K562 (cell line): ENCODE data around the gene TPRG1L. TPM values are rescaled to one million over a fixed set of nuclear protein-coding genes. Genes with fewer than 3 reads are reported as not detected.

Source experiments
- ATAC-seq: fragments of 200-7000 bp; cut with Tn5 transposase; 3 replicates; pipeline ENCODE4 v1.9.1; 2020; ENCODE audit warnings: moderate library complexity
- BruUV-seq: library from RNA; stranded (reverse); fragments of 400-500 nt; replicated peaks from 2 replicates; lab custom pipeline; 2021; lab: Mats Ljungman, UMichigan
- CTCF ChIA-PET: fragments of 300-600 bp; formaldehyde crosslinking; extraction: SDS; loops from one replicate; lab custom pipeline; 2021; ENCODE audit warnings: low intra/inter-chr PET ratio; lab: Yijun Ruan, JAX
- POLR2A ChIA-PET: fragments of 300-600, 350-650 bp; sonication (Branson Sonifier 250); formaldehyde crosslinking; extraction: SDS; loops from one replicate; lab custom pipeline; 2021; ENCODE audit warnings: antibody characterized with exemption, inconsistent platforms; lab: Yijun Ruan, JAX
- DNase-seq, 4 experiments: peaks; one replicate each; pipeline versions ENCODE4 v3.0.0 to v3.0.0-alpha.2; 2011 to 2018; ENCODE audit warnings: low spot score in 3 of 4, mixed read lengths in 3 of 4; ENCODE audit errors: extremely low read depth in 1 of 4
- FAIRE-seq: peaks from 2 replicates; lab custom pipeline; 2011; peaks lifted over from hg19 to GRCh38; lab: Jason Lieb, UNC
- H2AFZ ChIP-seq: 2 replicates; pipeline ENCODE4 v1.6.0; 2011; ENCODE audit warnings: low read depth, low read length, control low read depth, inconsistent platforms
- H3K27ac ChIP-seq: fragments of 200-600 bp; 3 replicates; pipeline ENCODE4 v1.8.0; 2011; ENCODE audit warnings: low read depth, mild to moderate bottlenecking, control low read depth, inconsistent platforms, low read length, moderate library complexity, mixed read lengths; ENCODE audit errors: extremely low read depth
- H3K27me3 ChIP-seq, 2 experiments: fragments of 300-600 bp in 1 of 2; 2 replicates in 1 of 2; 3 replicates in 1 of 2; pipeline versions ENCODE4 v1.6.0 to v1.8.0; 2011; ENCODE audit warnings: inconsistent platforms in 2 of 2, low read length in 2 of 2, mild to moderate bottlenecking in 1 of 2, mixed read lengths in 1 of 2, moderate library complexity in 1 of 2; ENCODE audit not compliant: control insufficient read depth in 2 of 2, insufficient read depth in 2 of 2
- H3K36me3 ChIP-seq: fragments of 300-600 bp; 3 replicates; pipeline ENCODE4 v1.8.0; 2011; ENCODE audit warnings: mild to moderate bottlenecking, low read length, inconsistent platforms; ENCODE audit not compliant: control insufficient read depth, insufficient read depth
- H3K4me1 ChIP-seq, 2 experiments: fragments of 200-600 bp in 1 of 2; replicated peaks in 1 of 2; 2 replicates in 1 of 2; 3 replicates in 1 of 2; pipeline versions ENCODE4 v1.5.1 to v1.8.0; 2011; ENCODE audit warnings: inconsistent platforms in 2 of 2, low read length in 2 of 2, mild to moderate bottlenecking in 1 of 2, mixed read lengths in 1 of 2, moderate library complexity in 1 of 2; ENCODE audit not compliant: control insufficient read depth in 2 of 2, insufficient read depth in 2 of 2
- H3K4me2 ChIP-seq: 2 replicates; pipeline ENCODE4 v1.6.1; 2011; ENCODE audit warnings: low read length, control low read depth, inconsistent platforms, mixed read lengths; ENCODE audit not compliant: insufficient read depth
- H3K4me3 ChIP-seq: fragments of 200-600 bp; sonication (generic), shearing (Covaris generic); 2 replicates; pipeline ENCODE4 v1.5.1; 2016; ENCODE audit warnings: control low read depth, inconsistent platforms
- H3K79me2 ChIP-seq: fragments of 200-600 bp; 3 replicates; pipeline ENCODE4 v1.8.0; 2011; ENCODE audit warnings: low read length, inconsistent platforms; ENCODE audit not compliant: control insufficient read depth, insufficient read depth
- H3K9ac ChIP-seq, 2 experiments: 2 replicates each; pipeline versions ENCODE4 v1.6.0 to v1.6.1; 2011; ENCODE audit warnings: low read depth in 2 of 2, low read length in 2 of 2, control low read depth in 1 of 2, inconsistent platforms in 1 of 2, mild to moderate bottlenecking in 1 of 2, mixed read lengths in 1 of 2; ENCODE audit not compliant: insufficient read depth in 1 of 2
- H3K9me1 ChIP-seq: one replicate; pipeline ENCODE4 v1.6.0; 2011; ENCODE audit warnings: inconsistent platforms, mild to moderate bottlenecking, low read length, moderate library complexity; ENCODE audit not compliant: control insufficient read depth, insufficient read depth
- H3K9me3 ChIP-seq: replicated peaks from 2 replicates; pipeline ENCODE4 v1.5.1; 2011; ENCODE audit warnings: low read depth, low read length, inconsistent platforms; ENCODE audit not compliant: control insufficient read depth, insufficient read depth
- H4K20me1 ChIP-seq: replicated peaks from 2 replicates; pipeline ENCODE4 v1.6.1; 2011; ENCODE audit warnings: low read length, inconsistent platforms, mixed read lengths; ENCODE audit not compliant: control insufficient read depth, insufficient read depth
- BHLHE40 ChIP-seq: IDR thresholded peaks from 2 replicates; pipeline ENCODE4 v1.6.1; 2011; ENCODE audit warnings: low read length, improper control_type of control experiment
- RAD51 ChIP-seq: fragments of 450-650 bp; IDR thresholded peaks from 2 replicates; pipeline ENCODE4 v1.7.1; 2016; ENCODE audit warnings: low read depth, mild to moderate bottlenecking, borderline replicate concordance
- SREBF1 ChIP-seq: fragments of 150-350 bp; IDR thresholded peaks from 2 replicates; pipeline ENCODE4 v1.6.1; 2014; ENCODE audit warnings: antibody characterized with exemption, low read depth, low read length, borderline replicate concordance
- TBP ChIP-seq: optimal IDR thresholded peaks from 2 replicates; pipeline ENCODE3; 2011; ENCODE audit warnings: low read depth, low read length, improper control_type of control experiment
- USF2 ChIP-seq: sonication (generic); formaldehyde crosslinking; IDR thresholded peaks from 2 replicates; pipeline ENCODE4 v1.5.0; 2020; ENCODE audit warnings: missing genetic modification reagents
- ZNF668 ChIP-seq: fragments of 250-450 bp; sonication (Bioruptor Pico); IDR thresholded peaks from 2 replicates; pipeline ENCODE4 v1.8.0; 2022; ENCODE audit warnings: mild to moderate bottlenecking, inconsistent platforms
- ZZZ3 ChIP-seq: fragments of 450-650 bp; IDR thresholded peaks from 2 replicates; pipeline ENCODE4 v1.6.1; 2016; ENCODE audit warnings: antibody characterized with exemption, mild to moderate bottlenecking, moderate library complexity
- WGBS: fragments of 100-300 bp; shearing (Covaris generic); methylation state at CpG from one replicate; pipeline ENCODE4 v1.1.6; 2016; ENCODE audit warnings: low coverage, mixed read lengths; ENCODE audit not compliant: insufficient coverage; ENCODE audit errors: missing lambda C conversion rate; 5-methylcytosine and 5-hydroxymethylcytosine counted together
- in situ Hi-C: fragments of 300-500 bp; cut with MboI; formaldehyde crosslinking; loops from 4 replicates; pipeline ENCODE4 v1.15.0; 2018; ENCODE audit warnings: inconsistent platforms, mixed read lengths
- intact Hi-C: fragments of 100-400 bp; cut with micrococcal nuclease; formaldehyde crosslinking; loops from 2 replicates; pipeline ENCODE4 v1.14.2; 2022
- polyA plus RNA-seq, 8 experiments: library from polyadenylated mRNA; depleted of rRNA in 4 of 8; stranded (reverse) in 5 of 8; unstranded in 3 of 8; fragments of >200 nt; fragmentation: Nextera tagmentation in 2 of 8; fragmentation: Illumina TruSeq in 1 of 8; extraction: Ambion mirVana in 2 of 8; extraction: Trizol in 1 of 8; gene quantifications; 2 replicates each; pipeline versions ENCODE4 v1.2.1 to v1.2.3, GENCODE V29; 2011 to 2014; ENCODE audit warnings: inconsistent platforms in 1 of 8, missing spikeins in 1 of 8
- total RNA-seq, 7 experiments: library from RNA; depleted of rRNA in 6 of 7; stranded (reverse); fragments of >200 nt in 6 of 7; fragmentation: Illumina TruSeq in 2 of 7; extraction: Trizol in 2 of 7; gene quantifications; 2 replicates each; pipeline versions ENCODE4 v1.2.1 to v1.2.3, GENCODE V29; 2011 to 2021; ENCODE audit warnings: low replicate concordance in 1 of 7
- TF ChIP-seq, protein P1 (sequence below): fragments of 450-650 bp; formaldehyde crosslinking; IDR thresholded peaks from 2 replicates; pipeline ENCODE4 v1.4.0; 2020; ENCODE audit warnings: mild to moderate bottlenecking, mixed read lengths
- TF ChIP-seq, protein P2 (sequence below): sonication (generic); formaldehyde crosslinking; IDR thresholded peaks from 2 replicates; pipeline ENCODE4 v1.9.0; 2022; ENCODE audit warnings: mild to moderate bottlenecking, missing genetic modification reagents

TPRG1L gene
- total and polyA plus RNA-seq, 9 of the 15 experiments (the other 6 are each of a cell fraction or from before 2014, with no cell fraction given), result 1.6 to 11.0 (median 6.2) TPM

- no TSS peak for BruUV-seq
- Histone ChIP-seq H3K4me3 (no peak overlapping the region), H4K20me1 (peaks cover 11% of the 10 kb centered on the region), H3K36me3 (no peaks in the 10 kb centered on the region), H3K4me2 (no peak overlapping the region), H3K9me1 (no peaks in the 10 kb centered on the region), H3K79me2 (no peaks in the 10 kb centered on the region), H3K9ac (no peak overlapping the region), H3K27me3 (peaks cover 8 to 62% of the 10 kb centered on the region in 2 experiments; a peak in 3 of 5 replicates), H2AFZ (no peak overlapping the region), H3K9me3 (no peaks in the 10 kb centered on the region), H3K27ac (no peak overlapping the region)
- POLR2A ChIA-PET, result interaction anchor here (0.6 to 1.2 kb wide), 3 partner anchors 9 to 45 kb away, joined by 3 to 4 read pairs (median 3); no protein-coding TSS in a partner anchor
- WGBS, result 15% methylated on average over 7 of the region's 7 CpGs
- no peak for ATAC-seq
- intact Hi-C loops, result no loop called here
- TF ChIP-seq USF2 (CRISPR knock-in tag) (peak; percentile 67), BHLHE40 (peak; percentile 47), ZNF668 (CRISPR knock-in tag) (no peak), RAD51 (peak; percentile 62; the same call in 1 of the 2 replicates), TBP (no peak), ZZZ3 (no peak), SREBF1 (no peak)
- TF ChIP-seq, protein P1, sequence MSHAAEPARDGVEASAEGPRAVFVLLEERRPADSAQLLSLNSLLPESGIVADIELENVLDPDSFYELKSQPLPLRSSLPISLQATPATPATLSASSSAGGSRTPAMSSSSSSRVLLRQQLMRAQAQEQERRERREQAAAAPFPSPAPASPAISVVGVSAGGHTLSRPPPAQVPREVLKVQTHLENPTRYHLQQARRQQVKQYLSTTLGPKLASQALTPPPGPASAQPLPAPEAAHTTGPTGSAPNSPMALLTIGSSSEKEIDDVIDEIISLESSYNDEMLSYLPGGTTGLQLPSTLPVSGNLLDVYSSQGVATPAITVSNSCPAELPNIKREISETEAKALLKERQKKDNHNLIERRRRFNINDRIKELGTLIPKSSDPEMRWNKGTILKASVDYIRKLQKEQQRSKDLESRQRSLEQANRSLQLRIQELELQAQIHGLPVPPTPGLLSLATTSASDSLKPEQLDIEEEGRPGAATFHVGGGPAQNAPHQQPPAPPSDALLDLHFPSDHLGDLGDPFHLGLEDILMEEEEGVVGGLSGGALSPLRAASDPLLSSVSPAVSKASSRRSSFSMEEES (CRISPR knock-in tag), result peak; percentile 13; the same call in 1 of the 2 replicates
- TF ChIP-seq, protein P2, sequence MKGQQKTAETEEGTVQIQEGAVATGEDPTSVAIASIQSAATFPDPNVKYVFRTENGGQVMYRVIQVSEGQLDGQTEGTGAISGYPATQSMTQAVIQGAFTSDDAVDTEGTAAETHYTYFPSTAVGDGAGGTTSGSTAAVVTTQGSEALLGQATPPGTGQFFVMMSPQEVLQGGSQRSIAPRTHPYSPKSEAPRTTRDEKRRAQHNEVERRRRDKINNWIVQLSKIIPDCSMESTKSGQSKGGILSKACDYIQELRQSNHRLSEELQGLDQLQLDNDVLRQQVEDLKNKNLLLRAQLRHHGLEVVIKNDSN (CRISPR knock-in tag), result peak; percentile 78
- TF ChIP-seq, all 486 proteins: peak for 5
- CTCF ChIA-PET, result no interaction called here
- no peak for FAIRE-seq
- H3K4me1 ChIP-seq, result peaks cover 7 to 26% of the 10 kb centered on the region in 2 experiments; a peak in 4 of 5 replicates
- in situ Hi-C loops, result no loop called here
- DNase-seq, result no peak
These were observed 16.7 kb upstream of the TPRG1L start for GRCh38 chr1:3608154-3608553.
